Ascending aorta (tissue), 2 donors: ENCODE data around the gene CCDC146. TPM values are rescaled to one million over a fixed set of nuclear protein-coding genes. Genes with fewer than 3 reads are reported as not detected.

Source experiments
- DNase-seq, 2 donors: peaks; one replicate each; pipeline ENCODE4 v3.0.0-alpha.2; 2019; ENCODE audit warnings: low spot score in 2 of 2
- H3K27ac ChIP-seq, 2 donors: fragments of 200-600 bp; sonication (generic); one replicate each; pipeline ENCODE4 v1.5.1; 2016 to 2017; ENCODE audit warnings: mild to moderate bottlenecking in 1 of 2
- H3K27me3 ChIP-seq: fragments of 200-600 bp; sonication (generic); one replicate; pipeline ENCODE4 v1.5.1; 2017
- H3K36me3 ChIP-seq, 2 donors: fragments of 200-600 bp; sonication (generic); one replicate each; pipeline ENCODE4 v1.5.1; 2016
- H3K4me1 ChIP-seq, 2 donors: fragments of 200-600 bp; sonication (generic); one replicate each; pipeline ENCODE4 v1.5.1; 2016 to 2017; ENCODE audit warnings: mild to moderate bottlenecking in 1 of 2
- H3K4me3 ChIP-seq, 2 donors: fragments of 200-600 bp; sonication (generic); one replicate each; pipeline ENCODE4 v1.5.1; 2016 to 2017; ENCODE audit warnings: mild to moderate bottlenecking in 1 of 2
- H3K9me3 ChIP-seq, 2 donors: fragments of 200-600 bp; sonication (generic); one replicate each; pipeline ENCODE4 v1.5.1; 2016
- intact Hi-C: fragments of 100-400 bp; cut with DNase I; formaldehyde crosslinking; loops from one replicate; pipeline ENCODE4 v1.15.1; 2023
- total RNA-seq: library from RNA; depleted of rRNA; stranded (reverse); fragments of >200 nt; gene quantifications from one replicate; pipeline ENCODE4 v1.1.0, GENCODE V29; 2016
- TF ChIP-seq, protein P1 (sequence below), 3 experiments: fragments of 200-600 bp in 2 of 3; fragments of 450-650 bp in 1 of 3; sonication (generic) in 2 of 3; IDR thresholded peaks; one replicate each; pipeline ENCODE4 v1.5.1; 2016 to 2019; ENCODE audit warnings: antibody characterized with exemption in 3 of 3, mild to moderate bottlenecking in 1 of 3, moderate library complexity in 1 of 3

The CCDC146 gene
- total RNA-seq, 1 donor from 2014 or later, result 9.2 TPM

DNA sequence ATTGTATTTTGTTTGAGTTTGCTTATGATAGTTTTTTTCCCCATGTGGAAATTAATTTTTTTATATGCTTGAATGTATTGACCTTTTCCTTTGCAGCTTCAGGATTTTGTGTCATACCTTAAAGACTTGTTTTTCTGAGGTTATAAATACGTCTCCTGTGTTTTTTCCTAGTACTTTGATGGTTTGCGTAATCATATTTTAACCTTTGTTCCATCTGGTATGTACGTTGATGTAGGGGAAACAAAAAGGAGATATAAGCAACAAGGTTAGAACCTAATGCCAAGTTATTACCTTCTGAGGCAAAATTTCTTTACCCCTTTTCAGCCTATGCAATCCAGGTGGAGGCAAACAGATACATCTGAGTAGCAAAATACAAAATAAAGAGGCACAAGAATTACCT lies 59.3 kb downstream of the CCDC146 start:
- DNase-seq, result no peak
- Histone ChIP-seq H3K36me3 (no peaks in the 10 kb centered on the region), H3K27ac (no peak overlapping the region), H3K4me3 (no peak overlapping the region), H3K4me1 (peaks cover 0 to 16% of the 10 kb centered on the region in 2 donors), H3K9me3 (no peaks in the 10 kb centered on the region), H3K27me3 (no peaks in the 10 kb centered on the region)
- intact Hi-C loops, result loop anchor here (5.0 kb wide), 1 partner anchor 146 kb away; no protein-coding TSS in a partner anchor
- TF ChIP-seq, protein P1, sequence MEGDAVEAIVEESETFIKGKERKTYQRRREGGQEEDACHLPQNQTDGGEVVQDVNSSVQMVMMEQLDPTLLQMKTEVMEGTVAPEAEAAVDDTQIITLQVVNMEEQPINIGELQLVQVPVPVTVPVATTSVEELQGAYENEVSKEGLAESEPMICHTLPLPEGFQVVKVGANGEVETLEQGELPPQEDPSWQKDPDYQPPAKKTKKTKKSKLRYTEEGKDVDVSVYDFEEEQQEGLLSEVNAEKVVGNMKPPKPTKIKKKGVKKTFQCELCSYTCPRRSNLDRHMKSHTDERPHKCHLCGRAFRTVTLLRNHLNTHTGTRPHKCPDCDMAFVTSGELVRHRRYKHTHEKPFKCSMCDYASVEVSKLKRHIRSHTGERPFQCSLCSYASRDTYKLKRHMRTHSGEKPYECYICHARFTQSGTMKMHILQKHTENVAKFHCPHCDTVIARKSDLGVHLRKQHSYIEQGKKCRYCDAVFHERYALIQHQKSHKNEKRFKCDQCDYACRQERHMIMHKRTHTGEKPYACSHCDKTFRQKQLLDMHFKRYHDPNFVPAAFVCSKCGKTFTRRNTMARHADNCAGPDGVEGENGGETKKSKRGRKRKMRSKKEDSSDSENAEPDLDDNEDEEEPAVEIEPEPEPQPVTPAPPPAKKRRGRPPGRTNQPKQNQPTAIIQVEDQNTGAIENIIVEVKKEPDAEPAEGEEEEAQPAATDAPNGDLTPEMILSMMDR (IDR thresholded peaks at IDR 0.05), result no peak

DNA sequence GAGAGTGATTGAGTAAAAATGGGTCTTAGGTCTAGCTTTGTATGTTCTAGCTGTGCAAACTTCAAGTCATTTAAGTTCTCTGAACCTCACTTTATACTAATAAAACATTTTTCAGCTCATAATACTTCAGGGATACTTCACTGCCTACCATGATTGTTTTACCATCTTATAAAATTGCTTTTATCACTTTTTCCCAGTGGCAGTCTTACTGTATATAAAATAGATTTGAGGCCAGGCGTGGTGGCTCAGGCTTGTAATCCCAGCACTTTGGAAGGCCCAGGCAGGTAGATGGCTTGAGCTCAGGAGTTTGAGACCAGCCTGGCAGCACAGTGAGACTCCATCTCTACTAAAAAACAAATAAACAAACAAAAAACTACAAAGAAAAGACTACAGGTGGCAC lies 59.8 kb downstream of the CCDC146 start:
- no peak for DNase-seq
- Histone ChIP-seq H3K27ac (no peak overlapping the region), H3K36me3 (no peaks in the 10 kb centered on the region), H3K27me3 (no peaks in the 10 kb centered on the region), H3K4me1 (peaks cover 0 to 13% of the 10 kb centered on the region in 2 donors), H3K9me3 (no peaks in the 10 kb centered on the region), H3K4me3 (no peak overlapping the region)
- intact Hi-C loops, result loop anchor here (5.0 kb wide), 1 partner anchor 145 kb away; no protein-coding TSS in a partner anchor
- TF ChIP-seq, protein P1 (IDR thresholded peaks at IDR 0.05), result no peak

DNA sequence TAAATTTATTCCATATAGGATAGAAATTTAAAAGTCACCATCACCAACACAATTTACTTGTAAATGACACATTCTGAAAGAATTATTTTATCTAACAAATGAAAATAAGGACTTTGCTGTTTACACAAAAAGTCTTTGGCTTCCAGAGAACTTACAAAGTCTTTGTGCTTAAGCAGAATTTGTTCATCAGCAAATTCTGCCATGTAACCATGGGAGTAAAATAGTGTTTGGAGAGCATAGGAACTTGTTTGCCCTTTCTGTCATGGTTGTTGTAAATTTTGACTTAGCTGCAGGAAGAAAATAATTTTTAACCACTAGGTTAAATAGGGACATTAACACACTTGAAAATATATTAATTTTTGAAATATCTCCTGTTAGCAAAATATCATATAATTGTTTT lies 62.0 kb downstream of the CCDC146 start:
- Histone ChIP-seq H3K4me1 (peaks cover 0 to 13% of the 10 kb centered on the region in 2 donors), H3K36me3 (no peaks in the 10 kb centered on the region), H3K27ac (peak overlapping the region; percentile 27 to 56), H3K9me3 (no peaks in the 10 kb centered on the region), H3K27me3 (no peaks in the 10 kb centered on the region), H3K4me3 (no peak overlapping the region)
- DNase-seq, result no peak
- TF ChIP-seq, protein P1 (IDR thresholded peaks at IDR 0.05), result no peak
- intact Hi-C loops, result loop anchor here (5.0 kb wide), 1 partner anchor 143 kb away; no protein-coding TSS in a partner anchor

DNA sequence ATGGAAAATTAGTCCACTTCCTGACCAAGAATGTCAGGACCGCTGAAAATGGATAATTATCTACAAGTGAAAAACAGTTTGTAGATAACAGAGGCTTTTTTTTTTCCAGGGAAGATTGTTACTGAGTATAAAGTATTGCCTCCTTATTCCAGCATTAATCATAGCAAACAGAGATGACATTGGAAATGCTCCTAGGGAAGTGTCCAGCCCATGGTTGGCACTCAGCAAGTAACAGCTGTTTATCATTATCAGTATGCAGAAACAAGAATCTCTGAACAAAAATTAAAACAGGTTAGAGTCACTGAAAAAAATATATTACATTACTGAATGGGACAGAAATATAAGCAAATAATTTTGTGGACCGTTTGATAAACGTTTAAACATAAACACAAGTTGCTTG lies 62.6 kb downstream of the CCDC146 start:
- peaks cover 0 to 13% of the 10 kb centered on the region in 2 donors for H3K4me1 ChIP-seq
- no peaks in the 10 kb centered on the region for H3K36me3 ChIP-seq
- H3K27me3 ChIP-seq, result no peaks in the 10 kb centered on the region
- DNase-seq, result no peak
- H3K9me3 ChIP-seq, result no peaks in the 10 kb centered on the region
- H3K27ac ChIP-seq, result peak overlapping the region; percentile 27 to 56
- H3K4me3 ChIP-seq, result no peak overlapping the region
- intact Hi-C loops, result loop anchor here (5.0 kb wide), 1 partner anchor 142 kb away; no protein-coding TSS in a partner anchor
- TF ChIP-seq, protein P1 (IDR thresholded peaks at IDR 0.05), result no peak

DNA sequence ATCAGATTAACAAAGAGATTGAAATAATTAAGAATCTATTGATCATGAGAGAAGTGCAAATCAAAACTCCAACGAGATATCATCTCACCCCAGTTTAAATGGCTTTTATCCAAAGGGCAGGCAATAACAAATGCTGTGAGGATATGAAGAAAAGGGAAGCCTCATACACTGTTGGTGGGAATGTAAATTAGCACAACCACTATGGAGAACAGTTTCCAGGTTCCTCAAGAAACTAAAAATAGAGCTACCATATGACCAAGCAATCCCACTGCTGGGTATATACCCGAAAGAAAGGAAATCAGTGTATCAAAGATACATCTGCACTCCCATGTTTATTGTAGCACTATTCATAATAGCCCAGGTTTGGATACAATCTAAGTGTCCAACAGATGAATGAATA lies 63.5 kb downstream of the CCDC146 start:
- Histone ChIP-seq H3K27ac (peak overlapping the region; percentile 22 to 27), H3K4me3 (no peak overlapping the region), H3K36me3 (no peaks in the 10 kb centered on the region), H3K9me3 (no peaks in the 10 kb centered on the region), H3K4me1 (peaks cover 0 to 13% of the 10 kb centered on the region in 2 donors), H3K27me3 (no peaks in the 10 kb centered on the region)
- TF ChIP-seq, protein P1 (IDR thresholded peaks at IDR 0.05), result no peak
- DNase-seq, result no peak
- intact Hi-C loops, result no loop called here
